H9 (cell line): ENCODE measurements around the gene IFNGR1. TPM values are rescaled to one million over a fixed set of nuclear protein-coding genes. Genes with fewer than 3 reads are reported as not detected.

Experiments used
- DNase-seq: peaks from one replicate; pipeline ENCODE4 v3.0.0-alpha.2; 2017
- H2AFZ ChIP-seq: one replicate; pipeline ENCODE4 v1.6.1; 2013; ENCODE audit warnings: mild to moderate bottlenecking, low read length, control low read depth, moderate library complexity
- H2AK5ac ChIP-seq: 2 replicates; pipeline ENCODE4 v1.6.1; 2013; ENCODE audit warnings: low read length, control low read depth, mixed read lengths; ENCODE audit not compliant: insufficient read length
- H2BK120ac ChIP-seq: one replicate; pipeline ENCODE4 v1.6.1; 2013; ENCODE audit warnings: low read depth, mild to moderate bottlenecking, low read length, control low read depth, inconsistent platforms; ENCODE audit not compliant: poor library complexity, severe bottlenecking
- H2BK12ac ChIP-seq: 2 replicates; pipeline ENCODE4 v1.6.1; 2013; ENCODE audit warnings: low read length, control low read depth, mixed read lengths, low read depth; ENCODE audit not compliant: insufficient read length
- H2BK15ac ChIP-seq: 2 replicates; pipeline ENCODE4 v1.6.1; 2013; ENCODE audit warnings: low read depth, low read length, control low read depth
- H2BK20ac ChIP-seq: one replicate; pipeline ENCODE4 v1.6.1; 2013; ENCODE audit warnings: low read depth, mild to moderate bottlenecking, low read length, control low read depth, inconsistent platforms; ENCODE audit not compliant: poor library complexity, severe bottlenecking
- H2BK5ac ChIP-seq: 2 replicates; pipeline ENCODE4 v1.6.1; 2013; ENCODE audit warnings: low read length, control low read depth, mixed read lengths; ENCODE audit not compliant: insufficient read length
- H3K14ac ChIP-seq: 2 replicates; pipeline ENCODE4 v1.6.1; 2013; ENCODE audit warnings: low read length, control low read depth; ENCODE audit not compliant: insufficient read depth
- H3K18ac ChIP-seq: 2 replicates; pipeline ENCODE4 v1.6.1; 2013; ENCODE audit warnings: low read depth, mild to moderate bottlenecking, mixed read lengths, low read length, control low read depth; ENCODE audit not compliant: insufficient read length
- H3K23ac ChIP-seq: 2 replicates; pipeline ENCODE4 v1.6.1; 2013; ENCODE audit warnings: low read length, control low read depth, mixed read lengths, low read depth; ENCODE audit not compliant: insufficient read length
- H3K23me2 ChIP-seq: 2 replicates; pipeline ENCODE4 v1.6.1; 2013; ENCODE audit warnings: low read depth, mild to moderate bottlenecking, mixed read lengths, low read length, control low read depth; ENCODE audit not compliant: insufficient read length, poor library complexity, severe bottlenecking
- H3K27ac ChIP-seq: 2 replicates; pipeline ENCODE4 v1.5.1; 2013; ENCODE audit warnings: low read length, control low read depth, mixed read lengths, low read depth; ENCODE audit not compliant: insufficient read length
- H3K27me3 ChIP-seq: 2 replicates; pipeline ENCODE4 v1.6.1; 2013; ENCODE audit warnings: low read length, control low read depth, inconsistent platforms; ENCODE audit not compliant: insufficient read depth
- H3K4ac ChIP-seq: 2 replicates; pipeline ENCODE4 v1.6.1; 2013; ENCODE audit warnings: low read depth, mild to moderate bottlenecking, control low read depth, inconsistent platforms, low read length, moderate library complexity
- H3K4me1 ChIP-seq: 2 replicates; pipeline ENCODE4 v1.6.1; 2013; ENCODE audit warnings: low read length, control low read depth, inconsistent platforms; ENCODE audit not compliant: insufficient read depth
- H3K4me2 ChIP-seq: 2 replicates; pipeline ENCODE4 v1.6.1; 2013; ENCODE audit warnings: low read length, control low read depth, mixed read lengths; ENCODE audit not compliant: insufficient read length, insufficient read depth
- H3K56ac ChIP-seq: 2 replicates; pipeline ENCODE4 v1.6.1; 2013; ENCODE audit warnings: low read depth, mild to moderate bottlenecking, mixed read lengths, low read length, control low read depth; ENCODE audit not compliant: insufficient read length
- H3K79me1 ChIP-seq: 2 replicates; pipeline ENCODE4 v1.6.1; 2013; ENCODE audit warnings: low read depth, mild to moderate bottlenecking, moderate library complexity, low read length, control low read depth, inconsistent platforms; ENCODE audit not compliant: insufficient read depth, poor library complexity, severe bottlenecking
- H3K79me2 ChIP-seq: 2 replicates; pipeline ENCODE4 v1.6.1; 2013; ENCODE audit warnings: low read length, control low read depth, inconsistent platforms; ENCODE audit not compliant: insufficient read depth
- H3K9ac ChIP-seq: 2 replicates; pipeline ENCODE4 v1.6.1; 2013; ENCODE audit warnings: low read length, control low read depth, mixed read lengths; ENCODE audit not compliant: insufficient read length; ENCODE audit errors: extremely low read depth
- H3K9me3 ChIP-seq: one replicate; pipeline ENCODE4 v1.6.1; 2013; ENCODE audit warnings: low read depth, low read length, inconsistent platforms; ENCODE audit not compliant: control insufficient read depth
- H3T11ph ChIP-seq: one replicate; pipeline ENCODE4 v1.6.1; 2013; ENCODE audit warnings: mild to moderate bottlenecking, low read length, control low read depth, inconsistent platforms
- H4K20me1 ChIP-seq: one replicate; pipeline ENCODE4 v1.6.1; 2013; ENCODE audit not compliant: control insufficient read depth, insufficient read length, insufficient read depth
- H4K5ac ChIP-seq: 2 replicates; pipeline ENCODE4 v1.6.1; 2013; ENCODE audit warnings: low read depth, mild to moderate bottlenecking, mixed read lengths, low read length, control low read depth; ENCODE audit not compliant: insufficient read length
- H4K8ac ChIP-seq: replicated peaks from 2 replicates; pipeline ENCODE4 v1.6.1; 2013; ENCODE audit warnings: low read length, control low read depth, mixed read lengths, low read depth; ENCODE audit not compliant: insufficient read length
- H4K91ac ChIP-seq: 2 replicates; pipeline ENCODE4 v1.6.1; 2013; ENCODE audit warnings: low read depth, mild to moderate bottlenecking, moderate library complexity, mixed read lengths, low read length, control low read depth; ENCODE audit not compliant: insufficient read length
- H3K27ac Mint-ChIP-seq, 3 experiments: 2 replicates in 2 of 3; 3 replicates in 1 of 3; pipeline ENCODE4 v1.8.0; 2020 to 2021; ENCODE audit warnings: mixed read lengths in 3 of 3, mild to moderate bottlenecking in 1 of 3, moderate library complexity in 1 of 3
- H3K27me3 Mint-ChIP-seq: 2 replicates; pipeline ENCODE4 v1.8.0; 2021; ENCODE audit warnings: low read depth, mild to moderate bottlenecking, moderate library complexity, mixed read lengths
- H3K36me3 Mint-ChIP-seq, 3 experiments: 2 replicates in 2 of 3; 3 replicates in 1 of 3; pipeline ENCODE4 v1.8.0; 2020 to 2021; ENCODE audit warnings: low read depth in 3 of 3, mixed read lengths in 3 of 3; ENCODE audit not compliant: insufficient read depth in 1 of 3
- H3K4me1 Mint-ChIP-seq, 2 experiments: 2 replicates each; pipeline ENCODE4 v1.8.0; 2020; ENCODE audit warnings: mixed read lengths in 2 of 2
- H3K4me3 Mint-ChIP-seq, 2 experiments: 2 replicates in 1 of 2; 3 replicates in 1 of 2; pipeline ENCODE4 v1.8.0; 2020 to 2021; ENCODE audit warnings: mild to moderate bottlenecking in 2 of 2, mixed read lengths in 2 of 2, moderate library complexity in 1 of 2
- H3K9me3 Mint-ChIP-seq, 2 experiments: 2 replicates in 1 of 2; 3 replicates in 1 of 2; pipeline ENCODE4 v1.8.0; 2020; ENCODE audit warnings: mild to moderate bottlenecking in 2 of 2, mixed read lengths in 2 of 2, moderate library complexity in 1 of 2
- CTCF ChIP-seq: fragments of 200-600 bp; sonication (generic); conservative IDR thresholded peaks from 3 replicates; pipeline ENCODE4 v1.8.0; 2021; ENCODE audit warnings: antibody characterized with exemption, mild to moderate bottlenecking
- WGBS: extraction: QIAGEN DNeasy Blood & Tissue Kit; methylation state at CpG from one replicate; pipeline ENCODE4 v1.1.7; 2013; ENCODE audit warnings: missing lambda C conversion rate, low lambda C conversion rate, mixed read lengths; ENCODE audit not compliant: insufficient read length; ENCODE audit errors: extremely low coverage; 5-methylcytosine and 5-hydroxymethylcytosine counted together
- total RNA-seq: library from RNA; stranded (reverse); gene quantifications from 2 replicates; pipeline ENCODE4 v1.2.1, GENCODE V29; 2021

IFNGR1 gene
- total RNA-seq, 1 experiment from 2014 or later, result 32.2 TPM

GRCh38 chr6:137261361-137261760, 42.2 kb upstream of the IFNGR1 start:
- no CpG with 5 or more reads among the region's 3 CpGs for WGBS
- Histone ChIP-seq H3K4me1 (no peaks in the 10 kb centered on the region), H3K56ac (no peak overlapping the region), H3K4ac (no peak overlapping the region), H2AK5ac (no peak overlapping the region), H3K9ac (no peak overlapping the region), H3K14ac (no peak overlapping the region), H3K27me3 (no peaks in the 10 kb centered on the region), H2AFZ (no peak overlapping the region), H3K27ac (no peak overlapping the region), H2BK15ac (no peak overlapping the region), H2BK12ac (no peak overlapping the region), H2BK120ac (no peak overlapping the region), H4K5ac (no peak overlapping the region), H3K4me2 (no peak overlapping the region), H4K20me1 (no peaks in the 10 kb centered on the region), H4K8ac (no peak overlapping the region), H3T11ph (no peak overlapping the region), H4K91ac (no peak overlapping the region), H2BK5ac (no peak overlapping the region), H3K18ac (no peak overlapping the region), H3K9me3 (peaks cover 4% of the 10 kb centered on the region), H2BK20ac (no peak overlapping the region), H3K79me1 (no peaks in the 10 kb centered on the region), H3K79me2 (no peaks in the 10 kb centered on the region), H3K23ac (no peak overlapping the region), H3K23me2 (no peaks in the 10 kb centered on the region)
- H3K9me3 Mint-ChIP-seq, result peaks cover 8 to 11% of the 10 kb centered on the region in 2 experiments; a peak in 4 of 5 replicates
- H3K27me3 Mint-ChIP-seq, result peaks cover 3% of the 10 kb centered on the region; the same call in 1 of the 2 replicates
- no peak overlapping the region for H3K27ac Mint-ChIP-seq
- TF ChIP-seq CTCF, result no peak
- no peak for DNase-seq
- H3K36me3 Mint-ChIP-seq, result peaks cover 0 to under 1% (median 0%) of the 10 kb centered on the region in 3 experiments; a peak in 2 of 7 replicates
- H3K4me3 Mint-ChIP-seq, result no peak overlapping the region
- peaks cover 6 to 9% of the 10 kb centered on the region in 2 experiments for H3K4me1 Mint-ChIP-seq
